PC-9 (cell line): ENCODE measurements around the gene SRPRB.

ENCODE experiments used
- CTCF ChIP-seq: fragments of 200-600 bp; sonication (generic); conservative IDR thresholded peaks from 2 replicates; pipeline ENCODE4 v1.6.1; 2017; ENCODE audit warnings: mixed run types, antibody characterized with exemption, mild to moderate bottlenecking, moderate library complexity
- EZH2 ChIP-seq: fragments of 200-600 bp; sonication (generic); IDR thresholded peaks from 2 replicates; pipeline ENCODE4 v1.8.0; 2017; ENCODE audit warnings: antibody characterized with exemption, low read depth

- TF ChIP-seq CTCF (no peak), EZH2 (no peak)
Observed at GRCh38 chr3:133827684-133828083, 22.1 kb downstream of the SRPRB start.
